ENCODE data around the gene MEF2C.

DNA sequence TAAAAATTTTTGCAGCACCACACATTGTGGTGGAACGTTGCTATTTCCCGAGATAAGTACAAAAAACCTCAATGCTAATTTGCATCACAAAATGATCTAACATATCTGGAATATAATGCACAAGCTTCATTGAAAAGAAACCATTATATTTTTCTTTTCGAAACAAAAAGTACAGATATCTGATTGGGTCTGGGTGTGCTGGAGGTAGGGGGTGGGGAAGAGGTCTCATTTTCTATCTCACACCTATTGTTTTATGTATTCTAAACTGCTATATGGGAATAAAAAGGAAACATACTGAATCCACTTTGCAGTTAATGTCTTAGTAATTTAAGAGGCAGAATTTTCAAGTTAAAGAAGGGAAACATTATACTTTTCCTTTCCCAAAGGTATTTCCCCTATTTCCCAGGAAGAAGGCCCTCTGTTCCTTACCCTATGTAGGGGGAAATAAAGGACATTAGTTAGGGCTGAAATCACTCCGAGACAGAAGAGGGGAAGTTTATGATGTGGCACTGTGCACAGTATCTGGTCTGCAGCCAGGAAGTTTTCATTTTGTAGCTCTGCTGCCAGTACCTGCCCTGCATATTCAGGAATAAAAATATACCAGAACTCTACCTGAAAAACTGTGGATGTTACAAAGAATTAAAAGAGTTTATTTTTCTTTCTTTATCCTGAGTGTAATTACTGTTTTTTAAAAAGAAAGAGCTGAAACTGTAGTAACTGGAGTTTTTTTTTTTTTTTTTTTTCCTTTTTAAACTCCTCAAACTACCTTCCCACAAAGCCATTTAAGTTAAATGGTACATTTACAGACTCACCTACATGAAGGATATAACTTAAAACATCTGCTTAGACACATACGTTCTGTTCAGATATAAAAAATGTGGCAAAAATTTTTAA is 7.4 kb downstream of the MEF2C start:
- no peak for TF ChIP-seq CTCF (IDR thresholded peaks at IDR 0.05; ENCODE audit: low read depth, low read length, missing input control)
- TF ChIP-seq, protein P1, sequence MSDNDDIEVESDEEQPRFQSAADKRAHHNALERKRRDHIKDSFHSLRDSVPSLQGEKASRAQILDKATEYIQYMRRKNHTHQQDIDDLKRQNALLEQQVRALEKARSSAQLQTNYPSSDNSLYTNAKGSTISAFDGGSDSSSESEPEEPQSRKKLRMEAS (IDR thresholded peaks at IDR 0.05), result no peak
- TF ChIP-seq ATF3 (IDR thresholded peaks at IDR 0.05), result no peak
- TF ChIP-seq REST (IDR thresholded peaks at IDR 0.05), result no peak
- TF ChIP-seq RAD21 (IDR thresholded peaks at IDR 0.05), result no peak
- no peak for TF ChIP-seq TAF1 (conservative IDR thresholded peaks at IDR 0.05)
- no peak for TF ChIP-seq HNF4G (IDR thresholded peaks at IDR 0.05)
- TF ChIP-seq SP1 (IDR thresholded peaks at IDR 0.05), result no peak
- TF ChIP-seq EGR1 (IDR thresholded peaks at IDR 0.05; ENCODE audit: low read depth in 2 of 2), result no peak
- no peak for TF ChIP-seq GABPA (IDR thresholded peaks at IDR 0.05 in 1 of 2, conservative IDR thresholded peaks at IDR 0.05 in 1 of 2)
- TF ChIP-seq HNF4A (conservative IDR thresholded peaks at IDR 0.05), result no peak
